Stimulated activated CD8-positive, alpha-beta memory T cell treated with anti-CD3 and anti-CD28 coated beads, Interleukin-7, amount 100 ng/mL, for 1 hour (primary cell): ENCODE measurements around the gene STON2.

Experiments used
- DNase-seq, 2 donors: peaks; one replicate each; pipeline ENCODE4 v3.0.0-alpha.2; 2020; ENCODE audit warnings: low read depth in 2 of 2

The STON2 gene

GRCh38 chr14:81418057-81418790, 18.1 kb upstream of the STON2 start:
- no peak for DNase-seq

GRCh38 chr14:81416981-81417380, 16.9 kb upstream of the STON2 start:
- no peak for DNase-seq

- DNase-seq: no peak
These were observed 16.2 kb upstream of the STON2 start for GRCh38 chr14:81416194-81416952.

- DNase-seq: no peak
These were observed 15.7 kb upstream of the STON2 start for GRCh38 chr14:81415781-81416180.

GRCh38 chr14:81414123-81414522, 14.0 kb upstream of the STON2 start:
- DNase-seq: no peak

- DNase-seq: no peak
These were observed 12.7 kb upstream of the STON2 start for GRCh38 chr14:81412779-81413178.

GRCh38 chr14:81408595-81408994, 8.5 kb upstream of the STON2 start:
- DNase-seq: no peak

- DNase-seq: no peak
These were observed 6.7 kb upstream of the STON2 start for GRCh38 chr14:81406863-81407262.

- no peak for DNase-seq
These were observed 2.0 kb upstream of the STON2 start for GRCh38 chr14:81402123-81402495.

- no peak for DNase-seq
These were observed 1.4 kb upstream of the STON2 start for GRCh38 chr14:81401420-81402122.

- no peak for DNase-seq
These were observed 728 bp upstream of the STON2 start for GRCh38 chr14:81400852-81401251.

GRCh38 chr14:81398196-81398891, 1.8 kb downstream of the STON2 start:
- no peak for DNase-seq

GRCh38 chr14:81396113-81396512, 4.0 kb downstream of the STON2 start:
- no peak for DNase-seq

- DNase-seq: no peak
These were observed 5.4 kb downstream of the STON2 start for GRCh38 chr14:81394739-81395138.

GRCh38 chr14:81392976-81393643, 7.0 kb downstream of the STON2 start:
- DNase-seq: no peak

- DNase-seq: no peak
These were observed 8.1 kb downstream of the STON2 start for GRCh38 chr14:81392052-81392451.

- no peak for DNase-seq
These were observed 9.4 kb downstream of the STON2 start for GRCh38 chr14:81390696-81391095.

GRCh38 chr14:81388336-81388735, 11.8 kb downstream of the STON2 start:
- no peak for DNase-seq

GRCh38 chr14:81386290-81386745, 13.8 kb downstream of the STON2 start:
- DNase-seq: no peak

GRCh38 chr14:81385886-81386285, 14.2 kb downstream of the STON2 start:
- no peak for DNase-seq

GRCh38 chr14:81385419-81385818, 14.7 kb downstream of the STON2 start:
- DNase-seq: no peak
